T-helper 2 cell treated with Interferon-gamma antibody and Interleukin-4, amounts not matched to agents 5 μg/mL and 100 μg/mL, for 36 hours (primary cell): ENCODE data around the gene RNF220.

Experiments
- DNase-seq: peaks from one replicate; pipeline ENCODE4 v3.0.0; 2021; ENCODE audit warnings: low spot score
- H3K27ac Mint-ChIP-seq: one replicate; pipeline ENCODE4 v1.8.0; 2021; ENCODE audit warnings: mild to moderate bottlenecking, mixed read lengths
- H3K27me3 Mint-ChIP-seq: one replicate; pipeline ENCODE4 v1.8.0; 2021; ENCODE audit warnings: low read depth, mixed read lengths
- H3K36me3 Mint-ChIP-seq: one replicate; pipeline ENCODE4 v1.8.0; 2021; ENCODE audit warnings: low read depth, mixed read lengths
- H3K4me1 Mint-ChIP-seq: one replicate; pipeline ENCODE4 v1.8.0; 2021; ENCODE audit warnings: low read depth, mixed read lengths
- H3K4me3 Mint-ChIP-seq: one replicate; pipeline ENCODE4 v1.8.0; 2022; ENCODE audit warnings: mild to moderate bottlenecking, moderate library complexity, mixed read lengths
- H3K9me3 Mint-ChIP-seq: one replicate; pipeline ENCODE4 v1.8.0; 2021; ENCODE audit warnings: mixed read lengths

RNF220 gene

DNA sequence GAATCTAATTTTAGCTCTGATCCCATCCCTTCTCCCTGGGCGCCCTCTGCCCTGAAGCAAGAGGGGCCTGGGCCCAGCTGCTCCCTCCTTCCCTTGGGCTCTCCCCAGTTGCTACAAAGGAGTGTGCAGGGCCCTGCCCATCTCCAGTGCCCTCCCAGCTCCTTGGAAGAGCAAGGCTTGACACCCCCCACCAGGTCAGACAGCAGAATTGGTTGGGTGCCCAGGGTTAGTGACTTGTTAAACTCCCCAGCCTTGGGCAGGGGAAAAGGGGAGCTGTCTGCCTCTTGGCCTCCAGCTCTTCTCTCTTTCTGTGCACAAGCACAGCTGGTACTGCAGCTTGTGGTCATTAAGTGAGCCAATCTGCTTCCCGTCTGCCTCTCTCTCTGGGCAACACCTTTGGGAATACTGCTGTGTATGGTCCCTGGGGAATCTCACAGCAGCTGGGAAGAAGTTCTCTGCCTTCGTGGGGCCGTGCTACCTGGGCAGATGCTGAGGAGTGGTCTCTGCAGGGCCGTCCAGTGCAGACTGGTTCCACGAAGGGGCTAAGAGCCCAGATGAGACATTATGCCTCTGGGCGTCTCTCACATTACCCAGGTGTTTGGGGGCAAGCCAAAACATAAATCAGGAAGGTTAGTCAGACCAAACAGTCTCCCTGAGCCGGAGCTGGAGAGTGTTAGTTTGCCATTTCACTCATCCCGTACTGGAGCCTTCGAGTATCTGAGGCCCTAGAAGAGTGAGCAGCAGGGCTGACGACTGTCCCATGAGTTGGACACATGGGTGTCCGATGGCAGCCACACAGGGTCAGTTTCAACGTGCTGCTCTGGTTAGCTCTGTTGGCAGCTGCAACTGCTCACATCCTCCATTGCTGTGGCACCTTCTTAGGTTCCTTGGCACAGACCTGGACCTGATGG lies 231.9 kb downstream of the RNF220 start:
- no peak overlapping the region for H3K4me3 Mint-ChIP-seq
- no peaks in the 10 kb centered on the region for H3K9me3 Mint-ChIP-seq
- DNase-seq: no peak
- peaks cover 21% of the 10 kb centered on the region for H3K4me1 Mint-ChIP-seq
- no peaks in the 10 kb centered on the region for H3K27me3 Mint-ChIP-seq
- no peak overlapping the region for H3K27ac Mint-ChIP-seq
- H3K36me3 Mint-ChIP-seq: peaks cover 35% of the 10 kb centered on the region

DNA sequence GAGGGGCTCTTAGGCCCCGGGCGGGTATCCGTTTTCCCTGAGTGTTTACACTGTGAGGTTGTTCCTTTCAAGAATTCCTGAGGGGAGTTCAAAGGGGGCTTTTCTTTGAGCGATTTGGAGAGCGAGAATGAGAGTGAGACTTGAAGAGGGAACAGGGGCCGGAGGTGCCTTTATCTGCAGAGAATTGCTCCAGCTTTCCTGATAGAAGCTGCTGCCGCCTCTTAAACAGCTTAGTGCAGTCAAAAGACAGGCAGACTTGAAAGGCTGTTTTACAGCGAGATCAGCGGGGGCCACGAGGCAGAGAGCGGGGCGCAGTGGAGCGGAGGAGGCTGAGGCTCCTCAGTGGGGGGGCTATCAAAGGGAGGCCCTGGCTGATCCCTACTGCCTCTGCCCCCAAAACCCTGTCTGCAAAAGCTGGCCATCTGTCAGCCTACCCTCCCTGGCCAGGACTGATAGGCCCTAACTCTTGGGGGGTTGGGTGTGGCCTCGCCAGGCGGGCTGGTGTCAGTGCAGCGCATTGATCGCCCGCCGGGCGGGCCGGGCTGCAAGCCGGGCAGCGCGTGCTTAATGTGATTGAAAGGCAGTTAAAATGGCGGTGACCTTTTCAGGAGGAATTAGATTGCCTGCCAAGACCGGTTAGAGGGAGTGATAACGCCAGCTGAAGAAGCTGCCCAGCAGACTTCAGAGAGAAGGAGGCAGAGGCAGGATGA lies 232.8 kb downstream of the RNF220 start:
- Mint-ChIP-seq H3K9me3 (no peaks in the 10 kb centered on the region), H3K27ac (no peak overlapping the region), H3K27me3 (no peaks in the 10 kb centered on the region), H3K4me3 (no peak overlapping the region), H3K36me3 (peaks cover 36% of the 10 kb centered on the region), H3K4me1 (peaks cover 19% of the 10 kb centered on the region)
- DNase-seq: no peak

DNA sequence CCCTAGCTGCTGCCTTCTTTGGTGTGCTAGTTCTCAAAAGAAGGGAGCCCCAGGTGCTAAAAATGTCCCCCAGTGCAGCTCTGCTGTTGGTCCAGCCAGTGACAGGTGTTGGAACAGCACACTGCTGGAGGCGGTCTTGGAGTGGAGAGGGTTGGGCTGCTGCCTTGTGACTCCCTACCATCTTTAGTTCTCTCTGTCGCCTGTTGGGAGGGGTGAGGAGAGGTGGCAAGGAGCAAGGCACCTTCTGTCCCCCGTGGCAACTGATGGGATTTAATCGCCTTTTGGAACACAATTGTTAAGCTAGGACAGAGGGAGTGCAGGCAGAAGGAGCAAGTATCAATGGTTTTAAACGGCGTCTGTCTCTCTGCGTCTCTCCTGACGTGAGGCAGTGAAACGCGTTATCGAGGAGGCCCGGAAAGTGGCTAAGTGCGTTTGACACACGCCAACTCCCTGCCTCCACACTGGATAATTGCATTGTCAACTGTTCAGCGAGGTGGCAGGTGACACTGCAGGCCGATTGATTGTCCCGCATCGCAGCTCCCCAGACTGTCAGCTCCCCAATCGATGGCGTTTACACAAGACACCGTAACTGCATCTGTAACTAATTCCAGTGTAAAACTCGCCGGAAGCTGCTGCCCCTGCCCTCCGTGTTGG lies 235.3 kb downstream of the RNF220 start:
- Mint-ChIP-seq H3K27me3 (no peaks in the 10 kb centered on the region), H3K4me1 (no peaks in the 10 kb centered on the region), H3K4me3 (no peak overlapping the region), H3K27ac (no peak overlapping the region), H3K36me3 (peaks cover 36% of the 10 kb centered on the region), H3K9me3 (no peaks in the 10 kb centered on the region)
- no peak for DNase-seq

DNA sequence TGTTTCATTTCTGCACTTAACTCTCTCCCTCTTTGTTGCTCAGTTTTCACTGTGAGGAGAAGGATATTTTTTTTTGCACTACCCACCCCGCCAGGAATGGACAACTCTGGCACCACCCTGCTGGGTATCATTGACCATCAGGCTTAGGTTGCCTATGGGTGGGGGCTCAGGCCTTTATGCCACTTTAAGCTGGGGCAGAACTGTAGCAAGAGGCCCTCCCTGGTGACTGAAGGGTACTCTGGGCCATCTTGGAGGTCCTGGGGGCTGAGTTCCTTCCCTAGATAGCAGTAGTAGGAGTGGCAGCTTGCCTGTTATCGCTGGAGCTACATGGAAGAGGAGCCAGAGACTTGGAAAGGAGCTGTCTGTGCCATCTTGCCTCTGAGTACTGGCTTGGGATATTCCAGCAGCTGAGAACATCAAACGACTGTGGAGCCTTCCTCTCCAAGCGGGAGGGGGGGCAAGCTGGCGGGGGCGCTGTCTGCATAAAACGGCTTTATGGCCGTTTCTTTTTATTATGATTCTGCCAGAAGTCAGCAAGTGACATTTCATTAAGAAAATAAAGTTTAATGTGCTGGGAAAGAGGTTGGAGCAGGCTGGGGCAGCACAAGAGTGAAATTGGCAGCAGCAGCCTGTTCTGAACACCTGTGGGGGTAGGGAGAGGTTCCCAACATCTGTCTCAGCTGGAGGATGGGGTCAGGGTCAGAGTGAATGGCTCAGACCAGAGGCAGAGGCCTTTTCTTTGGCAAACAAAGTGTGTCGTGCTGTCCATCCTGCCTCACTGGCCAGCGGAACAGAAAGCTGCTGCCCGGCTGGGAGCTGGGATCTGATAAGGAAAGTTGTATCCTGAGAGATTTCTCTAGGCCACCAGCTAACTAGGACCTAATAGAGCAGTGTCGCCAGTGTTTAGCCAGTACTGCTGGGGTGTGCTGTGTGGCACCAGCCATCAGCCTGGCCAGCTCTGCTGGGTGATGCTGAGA lies 236.4 kb downstream of the RNF220 start:
- Mint-ChIP-seq H3K36me3 (peaks cover 27% of the 10 kb centered on the region), H3K4me3 (no peak overlapping the region), H3K4me1 (no peaks in the 10 kb centered on the region), H3K27me3 (no peaks in the 10 kb centered on the region), H3K27ac (no peak overlapping the region), H3K9me3 (no peaks in the 10 kb centered on the region)
- no peak for DNase-seq

DNA sequence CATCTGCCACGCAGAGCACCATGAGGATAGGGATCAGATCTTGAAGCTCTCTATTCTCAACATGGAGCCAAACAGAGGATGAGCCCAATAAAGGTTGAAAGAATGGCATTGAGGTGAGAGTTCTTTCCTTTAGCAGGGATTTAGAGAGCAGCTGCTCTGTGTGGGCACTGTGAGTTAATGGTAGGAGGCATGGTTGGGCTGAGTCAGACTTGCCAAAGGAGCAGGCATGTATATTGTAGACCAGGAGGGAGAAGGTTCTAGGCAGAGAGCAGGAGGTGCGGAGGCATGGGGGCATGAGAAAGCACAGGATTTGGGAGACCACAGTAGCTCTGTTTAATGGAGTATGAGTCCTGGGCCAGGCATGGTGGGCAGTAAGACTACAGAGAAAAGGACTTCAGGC lies 237.2 kb downstream of the RNF220 start:
- H3K36me3 Mint-ChIP-seq: peaks cover 30% of the 10 kb centered on the region
- H3K4me1 Mint-ChIP-seq: no peaks in the 10 kb centered on the region
- no peak overlapping the region for H3K27ac Mint-ChIP-seq
- DNase-seq: no peak
- H3K4me3 Mint-ChIP-seq: no peak overlapping the region
- no peaks in the 10 kb centered on the region for H3K27me3 Mint-ChIP-seq
- H3K9me3 Mint-ChIP-seq: no peaks in the 10 kb centered on the region

DNA sequence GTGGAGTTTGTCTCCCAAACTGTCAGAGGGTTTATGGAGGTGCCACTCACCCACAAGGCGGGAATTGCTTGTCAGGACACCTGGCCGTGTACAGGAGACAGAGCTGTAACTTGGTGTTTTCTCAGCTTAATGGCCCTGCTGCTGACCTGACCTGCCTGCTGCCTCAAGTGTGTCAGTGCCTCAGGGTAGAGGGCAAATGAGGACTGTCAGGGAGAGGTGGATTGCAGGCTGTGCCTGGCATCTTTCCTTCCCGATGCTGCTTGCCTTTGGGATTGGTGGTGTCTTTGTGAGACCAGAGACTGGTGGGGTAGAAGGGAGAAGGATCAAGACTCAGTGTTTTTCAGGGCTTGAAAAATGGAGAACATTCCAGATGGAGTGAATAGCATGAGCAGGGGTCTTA lies 237.9 kb downstream of the RNF220 start:
- H3K27ac Mint-ChIP-seq: no peak overlapping the region
- no peaks in the 10 kb centered on the region for H3K27me3 Mint-ChIP-seq
- no peaks in the 10 kb centered on the region for H3K9me3 Mint-ChIP-seq
- no peak for DNase-seq
- peaks cover 30% of the 10 kb centered on the region for H3K36me3 Mint-ChIP-seq
- no peak overlapping the region for H3K4me3 Mint-ChIP-seq
- no peaks in the 10 kb centered on the region for H3K4me1 Mint-ChIP-seq

DNA sequence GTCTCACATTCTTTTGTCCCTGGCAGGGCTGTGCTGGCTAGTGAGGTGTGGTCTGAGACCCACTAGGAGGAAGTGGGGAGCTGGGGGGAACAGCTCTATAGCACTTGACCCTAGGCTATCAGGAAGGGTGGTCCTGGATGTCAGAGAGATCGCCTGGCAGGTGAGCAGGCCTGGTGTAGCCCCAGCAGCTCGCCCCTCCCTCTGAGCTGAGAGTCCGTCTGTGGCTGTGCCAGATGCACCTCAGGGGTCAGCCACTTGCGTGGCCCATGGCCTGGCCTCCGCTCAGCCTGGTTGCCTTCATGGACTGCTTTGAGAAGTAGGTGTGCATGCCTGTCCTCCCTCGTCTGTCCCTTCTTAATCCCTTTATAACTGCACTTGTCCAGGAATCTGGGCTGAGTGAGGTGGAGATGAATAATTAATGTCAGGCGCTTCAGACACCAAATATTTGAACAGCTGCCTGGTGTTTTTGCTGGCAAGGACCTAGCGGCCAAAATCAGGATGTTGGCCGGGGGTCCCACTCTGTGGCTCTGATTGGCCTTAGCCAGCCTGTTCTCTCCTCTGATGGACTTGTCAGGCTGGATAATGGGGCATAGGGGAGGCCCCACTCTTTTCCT lies 238.8 kb downstream of the RNF220 start:
- Mint-ChIP-seq H3K4me3 (no peak overlapping the region), H3K27ac (no peak overlapping the region)

DNA sequence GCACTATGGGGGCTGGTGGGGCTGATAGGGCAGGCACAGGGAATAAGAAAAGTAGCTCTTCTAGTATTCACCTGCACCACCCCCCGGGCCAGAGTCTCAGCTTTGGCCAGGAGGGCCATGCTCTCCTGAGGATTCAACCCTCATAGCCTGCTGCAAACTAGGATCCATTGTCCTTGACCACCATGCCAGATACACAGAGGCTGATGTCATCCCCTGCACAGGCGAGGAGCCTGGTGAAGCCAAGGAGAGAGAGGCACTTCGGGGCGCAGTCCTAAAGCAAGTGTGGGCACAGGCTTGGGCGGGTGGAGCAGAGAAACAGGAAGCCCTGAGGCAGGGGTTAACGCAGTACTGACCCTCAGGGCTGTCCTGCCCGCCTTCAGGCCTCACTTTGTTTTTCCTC lies 239.8 kb downstream of the RNF220 start:
- Mint-ChIP-seq H3K9me3 (no peaks in the 10 kb centered on the region), H3K27ac (no peak overlapping the region), H3K27me3 (no peaks in the 10 kb centered on the region), H3K36me3 (peaks cover 28% of the 10 kb centered on the region), H3K4me3 (no peak overlapping the region), H3K4me1 (no peaks in the 10 kb centered on the region)
- DNase-seq: no peak

More for the DNA sequence above, 238.8 kb downstream of the RNF220 start:
- H3K9me3 Mint-ChIP-seq: no peaks in the 10 kb centered on the region
- no peak for DNase-seq
- H3K36me3 Mint-ChIP-seq: peaks cover 26% of the 10 kb centered on the region
- no peaks in the 10 kb centered on the region for H3K4me1 Mint-ChIP-seq
- H3K27me3 Mint-ChIP-seq: no peaks in the 10 kb centered on the region

DNA sequence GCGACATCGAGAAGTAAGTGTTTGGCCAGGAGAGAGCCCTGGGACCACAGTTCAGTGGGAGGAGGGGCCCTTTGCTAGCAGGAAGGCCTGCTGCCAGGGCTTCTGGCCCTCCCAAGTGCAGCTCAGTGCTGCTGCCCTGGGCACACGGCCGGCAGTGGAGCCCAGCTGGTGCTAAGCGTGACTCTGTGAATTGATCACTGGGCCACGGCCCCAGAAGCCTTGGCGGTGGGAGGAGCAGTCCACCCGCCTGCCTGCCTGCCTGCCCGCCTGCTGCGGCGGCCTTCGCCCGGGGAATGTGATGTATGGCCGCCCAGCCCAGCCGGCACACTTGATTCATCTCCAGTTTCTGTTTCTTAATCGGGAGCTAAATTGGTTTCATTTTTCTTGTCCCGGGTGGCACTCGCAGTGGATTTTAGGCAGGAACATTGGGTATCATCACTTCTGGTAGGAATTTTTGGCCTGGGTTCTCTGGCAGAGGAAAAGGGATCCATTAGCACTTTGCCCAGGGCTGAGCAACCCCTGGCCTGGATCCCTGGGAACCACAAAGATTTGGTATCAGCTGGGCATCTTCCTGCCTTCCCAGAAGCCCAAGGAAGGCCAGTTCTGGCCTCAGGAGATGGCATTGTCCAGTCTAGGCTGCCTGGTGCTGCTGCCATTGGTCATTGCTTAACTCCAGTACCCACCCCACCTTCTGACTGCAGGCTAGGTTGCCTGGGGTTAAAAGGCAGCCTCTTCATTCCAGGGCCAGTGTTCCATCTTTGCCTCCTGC lies 240.6 kb downstream of the RNF220 start:
- H3K27me3 Mint-ChIP-seq: no peaks in the 10 kb centered on the region
- H3K4me3 Mint-ChIP-seq: no peak overlapping the region
- H3K27ac Mint-ChIP-seq: no peak overlapping the region
- DNase-seq: no peak
- H3K4me1 Mint-ChIP-seq: no peaks in the 10 kb centered on the region
- peaks cover 28% of the 10 kb centered on the region for H3K36me3 Mint-ChIP-seq
- H3K9me3 Mint-ChIP-seq: no peaks in the 10 kb centered on the region

DNA sequence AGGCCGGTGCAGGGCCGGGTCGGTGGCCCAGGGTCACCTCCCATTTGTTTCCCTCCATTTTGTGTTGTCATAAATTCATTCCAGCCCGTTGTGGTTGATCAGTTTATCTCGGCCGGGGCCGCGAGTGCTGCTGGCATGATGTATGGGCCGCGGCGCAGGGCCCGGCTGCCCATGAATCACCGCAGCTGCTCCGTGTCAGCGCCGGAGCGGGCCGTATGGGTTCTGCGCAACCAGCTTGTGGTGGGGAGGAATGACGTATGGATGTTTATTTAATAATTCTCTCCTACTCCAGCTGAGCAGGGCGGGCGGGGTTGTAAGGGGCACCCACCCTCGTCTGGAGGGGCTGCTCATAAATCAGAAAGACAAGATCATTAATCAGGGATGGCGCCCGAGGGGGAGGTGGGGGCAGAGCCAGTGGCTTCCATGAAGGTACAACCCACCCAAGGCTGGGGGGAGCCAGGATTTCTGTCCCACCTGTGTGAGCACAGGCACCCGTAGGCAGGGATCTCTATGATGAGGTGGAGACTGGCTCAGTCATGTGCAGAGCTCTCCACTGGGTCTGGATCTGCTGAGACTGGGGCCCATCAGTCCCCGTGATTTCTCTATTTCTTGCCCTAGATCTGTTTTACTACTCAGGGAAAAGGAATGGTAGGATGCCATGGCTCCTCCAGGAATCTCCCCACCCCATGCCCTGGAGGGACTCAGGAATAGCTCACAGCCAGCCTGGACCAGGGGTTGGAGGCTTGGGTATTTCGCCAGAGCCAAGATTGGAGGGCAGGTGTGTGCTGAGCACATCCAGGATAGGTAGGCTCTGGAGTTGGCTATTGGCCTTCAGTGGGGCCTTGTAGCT lies 241.4 kb downstream of the RNF220 start:
- Mint-ChIP-seq H3K36me3 (peaks cover 30% of the 10 kb centered on the region), H3K9me3 (no peaks in the 10 kb centered on the region), H3K27ac (no peak overlapping the region), H3K4me1 (no peaks in the 10 kb centered on the region), H3K4me3 (no peak overlapping the region), H3K27me3 (no peaks in the 10 kb centered on the region)
- DNase-seq: no peak

DNA sequence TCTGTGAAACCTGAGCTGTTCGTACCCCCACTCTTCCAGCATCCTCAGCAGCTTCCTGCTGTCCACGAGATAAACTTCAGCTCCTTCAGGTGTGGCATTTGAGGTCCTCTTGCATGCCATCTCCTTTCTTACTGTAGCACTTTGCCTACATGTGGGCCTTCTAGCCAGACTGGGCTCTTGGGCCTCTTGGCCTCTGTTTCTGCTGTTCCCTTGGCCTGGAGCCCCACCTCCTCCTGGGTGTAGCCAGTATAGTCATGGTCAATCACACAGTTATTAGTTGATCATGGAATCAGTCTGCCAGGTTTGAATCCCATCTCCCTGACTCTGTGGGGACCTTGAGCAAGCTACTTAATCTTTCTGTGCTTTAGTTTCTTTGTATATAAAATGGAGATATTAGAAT lies 242.8 kb downstream of the RNF220 start:
- Mint-ChIP-seq H3K36me3 (peaks cover 27% of the 10 kb centered on the region), H3K27me3 (no peaks in the 10 kb centered on the region), H3K9me3 (no peaks in the 10 kb centered on the region), H3K4me1 (no peaks in the 10 kb centered on the region), H3K27ac (no peak overlapping the region), H3K4me3 (no peak overlapping the region)
- DNase-seq: no peak
